Raji (cell line): ENCODE measurements around the gene CLDN24.

ENCODE experiments used
- POLR2A ChIP-seq: IDR thresholded peaks from 2 replicates; pipeline ENCODE4 v1.6.1; 2011; ENCODE audit warnings: low read depth, low read length, control low read depth; ENCODE audit not compliant: insufficient read depth

CLDN24 gene

GRCh38 chr4:183322326-183322725, at the start of gene CLDN24:
Gene CLDN24, minus strand, starts transcription at chr4:183322426. Its CDS starts 0 bp downstream, at chr4:183322426.
- no peak for TF ChIP-seq POLR2A

DNA sequence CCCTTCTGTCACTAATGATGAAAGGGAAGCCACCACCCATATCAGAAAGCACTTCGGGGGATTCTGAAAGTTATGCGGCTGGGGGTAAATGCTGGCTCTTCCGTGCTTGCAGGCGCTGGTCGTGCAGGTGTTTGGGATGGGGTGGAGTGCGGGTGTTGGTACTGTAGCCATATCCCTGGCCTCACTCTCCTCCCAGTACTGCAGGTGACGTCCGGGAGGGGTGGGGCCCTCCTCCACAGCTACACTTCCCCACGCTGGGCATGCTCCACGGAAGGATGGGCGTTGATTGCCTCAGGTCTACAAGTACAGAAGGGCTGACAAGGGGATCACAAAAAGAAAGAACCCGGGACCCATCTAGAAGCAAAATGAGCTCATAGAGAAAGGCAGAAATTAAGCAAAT, 48.6 kb upstream of the CLDN24 start:
- no peak for TF ChIP-seq POLR2A

DNA sequence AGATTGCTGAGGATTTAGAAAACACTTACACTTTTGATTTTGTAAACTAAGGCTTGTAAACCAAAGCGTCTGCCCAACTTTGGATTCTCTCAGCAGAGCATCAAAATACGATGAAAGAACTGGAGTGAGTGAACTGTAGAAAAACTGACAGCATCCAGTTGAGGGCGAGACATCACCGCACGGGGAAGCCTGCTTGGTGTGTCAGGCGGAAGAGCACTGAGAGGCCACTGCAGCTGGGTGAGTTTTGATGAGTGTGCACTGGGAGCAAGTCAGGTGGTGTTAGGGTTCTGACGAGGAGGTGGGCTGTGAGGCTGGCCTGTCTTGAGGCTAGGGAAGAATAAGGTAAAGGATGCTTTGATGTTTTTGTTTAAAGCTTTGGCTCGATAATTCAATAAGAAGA, 46.8 kb upstream of the CLDN24 start:
- no peak for TF ChIP-seq POLR2A

GRCh38 chr4:183366206-183366835, 44.1 kb upstream of the CLDN24 start:
- no peak for TF ChIP-seq POLR2A

GRCh38 chr4:183364025-183364424, 41.8 kb upstream of the CLDN24 start:
- no peak for TF ChIP-seq POLR2A

DNA sequence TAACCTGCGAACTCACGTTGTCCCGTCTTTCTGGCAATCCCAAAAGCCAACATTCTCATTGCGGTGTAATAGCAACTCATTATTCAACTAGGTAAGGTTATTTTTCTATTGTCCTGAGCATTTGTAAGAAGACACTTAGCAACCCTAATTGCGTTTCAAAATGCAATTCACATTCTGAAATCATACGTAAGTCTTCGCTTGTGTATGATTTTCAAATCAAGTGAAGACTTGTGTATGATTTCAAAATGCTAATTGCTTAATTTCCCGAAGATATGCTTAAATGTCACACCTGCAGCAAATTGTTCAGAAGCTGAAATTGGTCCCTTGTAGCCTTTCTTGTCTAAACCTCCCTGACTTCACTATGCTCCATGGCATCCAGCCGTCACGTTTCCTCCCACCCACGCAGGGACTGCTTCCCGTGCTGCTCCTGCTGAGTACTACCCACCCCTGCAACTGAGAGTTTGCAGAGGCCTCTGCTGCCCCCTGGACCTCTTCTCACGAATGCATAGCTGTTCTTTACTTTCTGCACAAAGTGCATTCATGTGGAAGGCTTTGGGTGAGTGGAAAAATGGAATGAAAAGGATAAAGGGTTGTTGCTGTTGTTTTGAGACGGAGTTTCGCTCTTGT, 40.8 kb upstream of the CLDN24 start:
- no peak for TF ChIP-seq POLR2A

- TF ChIP-seq POLR2A = no peak
Measured at GRCh38 chr4:183362036-183362435, 39.8 kb upstream of the CLDN24 start.

DNA sequence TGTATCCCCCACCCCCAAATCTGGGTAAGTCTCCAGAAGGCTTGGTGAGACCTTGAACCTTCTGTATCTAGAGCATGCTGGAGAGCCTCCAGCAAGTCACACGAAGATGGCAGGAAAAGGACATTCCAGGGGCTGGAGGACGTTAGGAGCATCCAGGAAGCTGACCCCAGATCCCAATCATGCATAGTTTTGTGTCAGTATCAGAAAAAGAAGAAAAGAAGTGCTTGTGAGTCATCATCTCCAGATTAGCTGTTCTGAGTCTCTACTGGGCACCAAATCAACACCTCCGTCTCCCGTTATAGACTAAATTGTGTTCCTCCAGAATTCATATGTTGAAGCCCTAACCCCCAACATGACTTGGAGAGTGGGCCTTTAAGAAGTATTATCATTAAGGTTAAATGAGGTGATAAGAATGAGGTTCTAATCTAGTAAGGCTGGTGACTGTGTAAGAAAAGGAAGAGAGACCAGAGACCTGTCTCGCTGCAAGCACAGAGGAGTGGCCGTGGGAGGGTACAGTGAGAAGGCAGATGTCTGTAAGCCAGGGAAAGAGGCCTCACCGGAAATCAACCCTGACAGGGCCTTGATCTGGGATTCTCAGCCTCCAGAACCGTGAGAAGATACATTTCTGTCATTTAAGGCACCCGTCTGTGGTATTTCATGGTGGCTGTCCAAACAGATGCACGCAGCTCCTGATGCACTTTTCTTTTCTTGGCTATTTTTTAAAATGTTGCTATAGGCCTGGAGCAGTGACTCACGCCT, 38.1 kb upstream of the CLDN24 start:
- TF ChIP-seq POLR2A = no peak

DNA sequence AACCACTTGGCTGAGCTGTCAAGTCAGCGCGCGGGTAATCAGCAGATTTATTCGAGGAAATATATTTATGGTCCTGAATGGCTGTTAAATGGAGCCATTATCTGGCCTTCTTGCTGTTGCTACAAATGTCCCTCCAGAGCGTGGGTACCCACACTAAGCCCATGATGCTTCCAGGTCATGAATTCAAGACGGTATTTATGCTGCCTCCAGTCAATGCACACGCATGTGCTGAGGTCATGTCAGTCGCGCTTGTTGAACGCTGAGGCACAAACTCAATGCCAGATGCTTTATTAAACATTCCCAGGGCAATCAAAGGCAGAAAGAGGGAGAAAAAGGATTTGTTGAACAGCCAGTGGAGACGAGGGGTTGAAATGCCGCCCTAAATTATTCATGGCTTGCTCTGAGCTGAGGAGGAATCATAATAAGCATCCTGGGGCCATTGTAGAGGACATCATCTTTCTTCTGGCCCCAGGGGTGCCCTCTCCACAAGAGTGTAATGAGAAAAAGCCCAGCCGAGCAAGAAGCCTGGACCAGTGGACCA, 36.1 kb upstream of the CLDN24 start:
- TF ChIP-seq POLR2A = no peak

DNA sequence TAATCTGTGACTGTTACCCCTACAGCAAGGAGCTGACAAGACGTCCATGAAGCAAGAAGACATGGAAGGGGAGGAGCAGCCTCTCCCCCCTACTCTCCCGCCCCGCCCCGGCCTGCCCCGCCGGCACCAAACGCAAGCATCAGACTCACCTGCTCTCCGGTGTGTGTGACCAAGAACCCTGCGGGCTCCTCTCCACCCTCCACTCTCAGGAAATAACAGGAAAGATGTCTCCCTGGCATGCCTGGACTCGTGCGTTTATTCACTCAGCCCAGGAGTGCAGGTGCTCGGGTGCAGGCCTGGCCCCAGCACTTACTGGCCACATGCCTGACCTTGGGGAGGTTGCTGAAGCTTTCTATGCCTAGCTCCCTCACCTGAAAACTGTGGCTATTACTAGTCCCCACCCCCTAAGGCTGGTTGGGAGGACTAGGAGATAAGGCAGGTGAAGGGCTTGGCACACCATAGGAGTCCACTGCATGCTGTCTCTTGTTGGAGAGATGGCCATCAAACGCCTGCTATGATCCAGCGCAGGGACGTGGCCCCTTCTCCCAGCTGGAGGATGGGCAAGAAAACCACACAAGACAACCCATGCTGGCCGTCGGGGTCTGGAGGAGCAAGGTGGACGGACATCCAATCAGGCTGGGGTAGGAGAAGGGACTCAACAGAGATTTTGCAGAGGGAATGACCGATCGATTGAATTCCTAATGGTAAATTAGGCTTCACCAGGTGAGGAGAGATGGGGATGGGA, 34.9 kb upstream of the CLDN24 start:
- no peak for TF ChIP-seq POLR2A

DNA sequence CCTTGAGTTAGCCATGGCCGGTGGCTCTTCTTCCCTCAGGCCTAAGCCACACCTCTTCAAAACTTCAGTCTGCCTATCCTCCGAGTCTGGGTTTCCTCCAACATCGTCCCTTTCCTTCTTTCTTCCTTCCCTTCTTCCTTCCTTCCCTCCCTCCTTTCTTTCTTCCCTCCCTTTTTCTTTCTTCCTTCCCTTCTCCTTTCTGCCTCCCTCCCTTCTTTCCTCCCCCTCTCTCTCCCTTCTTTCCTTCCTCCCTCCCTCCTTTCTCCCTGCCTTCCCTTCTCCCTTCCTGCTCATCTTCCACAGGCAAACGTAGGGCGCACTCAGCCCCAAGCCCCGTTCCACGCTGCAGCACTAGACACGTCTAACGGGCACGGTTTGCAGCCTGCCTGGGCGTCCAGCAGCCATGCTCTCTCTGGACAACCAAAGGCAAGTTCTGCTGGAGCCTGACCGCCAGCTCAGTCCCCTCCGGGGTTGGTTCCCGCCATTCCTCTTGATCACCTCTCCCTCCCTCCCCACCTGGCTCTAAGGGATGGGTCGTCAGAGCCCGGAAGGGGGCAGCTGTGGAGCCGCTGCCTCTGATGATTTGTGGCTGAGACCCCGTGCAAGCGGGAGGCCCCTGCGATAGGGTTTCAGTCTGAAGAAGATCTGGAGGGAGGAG, 34.1 kb upstream of the CLDN24 start:
- TF ChIP-seq POLR2A = no peak

DNA sequence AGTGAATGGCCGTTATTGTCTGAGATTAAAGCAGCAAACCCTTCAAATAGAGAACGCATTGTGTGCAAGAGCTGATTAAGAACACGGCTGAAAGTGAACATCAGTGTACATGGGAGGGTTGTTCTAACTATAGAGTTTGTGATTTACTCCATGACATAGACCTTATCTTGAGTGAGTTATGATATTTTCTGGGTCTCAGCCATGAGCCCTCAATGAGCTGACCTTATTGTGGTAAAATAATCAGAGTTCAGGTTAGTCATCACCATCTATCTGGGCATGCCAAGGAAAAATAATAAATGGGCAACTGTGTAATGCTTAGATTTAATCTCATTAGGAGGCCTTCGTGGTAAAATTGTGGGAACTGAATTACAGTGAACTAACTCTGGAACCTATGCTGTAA, 33.2 kb upstream of the CLDN24 start:
- no peak for TF ChIP-seq POLR2A

DNA sequence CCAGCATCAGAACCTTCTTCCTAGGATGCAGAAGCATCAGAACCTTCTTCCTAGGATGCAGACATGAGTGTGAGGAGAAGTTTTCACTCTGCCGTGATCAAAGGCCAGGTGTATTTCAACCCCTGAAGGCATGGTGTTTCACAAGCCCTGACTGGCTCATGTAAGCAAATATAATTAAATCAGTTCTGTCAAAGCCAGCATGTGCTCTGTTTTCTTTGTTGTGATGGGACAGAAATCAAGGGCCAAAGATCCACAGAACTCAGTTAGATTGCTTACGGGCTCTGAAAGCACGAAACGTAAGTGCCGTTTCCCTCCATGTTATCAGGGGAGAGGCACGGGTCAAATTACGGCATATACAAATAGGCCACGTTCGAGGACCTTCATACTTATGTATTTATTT, 32.0 kb upstream of the CLDN24 start:
- no peak for TF ChIP-seq POLR2A

- TF ChIP-seq POLR2A = no peak
Measured at GRCh38 chr4:183353557-183353956, 31.3 kb upstream of the CLDN24 start.

DNA sequence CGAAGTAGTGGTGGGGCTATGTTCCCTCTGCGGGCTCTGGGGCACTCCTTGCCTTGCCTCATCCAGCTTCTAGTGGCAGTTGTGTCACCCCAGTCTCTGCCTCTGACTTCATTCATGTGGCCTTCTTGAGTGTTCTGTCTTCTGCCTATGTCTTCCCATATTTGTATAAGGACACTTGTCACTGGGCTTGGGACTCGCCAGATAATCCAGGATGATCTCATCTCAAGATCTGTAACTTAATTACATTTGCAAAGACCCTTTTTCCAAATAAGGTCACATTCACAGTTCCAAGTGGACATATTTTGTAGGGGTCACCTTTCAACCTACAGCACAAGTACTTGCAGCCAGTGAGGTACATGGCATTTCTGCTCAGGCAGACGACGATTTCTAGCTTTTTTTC, 30.3 kb upstream of the CLDN24 start:
- TF ChIP-seq POLR2A = no peak
